HG03354 (cell line): ENCODE data around the gene SHKBP1.
"Not testable (repeated sequence)": the region's sequence is repeated elsewhere in the genome, so short reads cannot be mapped to it uniquely, and the experiment has no call there.

ENCODE experiments used
- ATAC-seq: cut with Tn5 transposase; IDR thresholded peaks from one replicate; pipeline ENCODE4 v1.9.1; 2021; ENCODE audit warnings: mild to moderate bottlenecking; ENCODE audit not compliant: unreplicated experiment, poor library complexity, severe bottlenecking

The SHKBP1 gene

GRCh38 chr19:40611096-40611495 is 34.4 kb downstream of the SHKBP1 start:
- no peak for ATAC-seq

DNA sequence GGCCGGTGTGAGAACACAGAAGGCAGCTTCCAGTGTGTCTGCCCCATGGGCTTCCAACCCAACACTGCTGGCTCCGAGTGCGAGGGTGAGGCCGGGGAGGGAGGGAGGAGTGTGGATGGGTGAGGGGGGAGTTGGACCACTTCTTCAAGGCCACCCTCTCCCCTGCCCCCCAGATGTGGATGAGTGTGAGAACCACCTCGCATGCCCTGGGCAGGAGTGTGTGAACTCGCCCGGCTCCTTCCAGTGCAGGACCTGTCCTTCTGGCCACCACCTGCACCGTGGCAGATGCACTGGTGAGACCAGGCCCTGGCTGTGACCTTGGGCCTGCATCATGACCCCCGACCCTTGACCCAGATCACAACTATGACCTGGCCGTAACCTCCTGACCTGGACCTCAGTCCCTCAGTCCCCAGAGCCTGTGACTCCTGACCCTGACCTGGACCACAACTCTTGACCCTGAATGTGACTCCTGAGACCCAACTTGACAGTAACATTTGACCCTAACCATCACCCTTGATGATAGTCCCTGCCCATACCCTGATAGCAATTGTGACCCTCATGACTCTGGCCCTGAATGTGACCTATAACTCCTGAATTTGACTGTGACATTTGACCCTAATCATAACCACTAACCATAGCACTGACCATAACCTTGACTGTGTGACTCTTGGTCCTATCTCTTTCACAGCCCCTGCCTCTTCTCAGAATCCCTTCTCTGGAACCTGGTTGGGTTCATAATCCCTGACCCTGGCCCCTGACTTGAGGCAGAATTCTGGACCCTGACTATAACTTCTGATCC is 35.4 kb downstream of the SHKBP1 start:
- ATAC-seq, result no peak

- ATAC-seq, result no peak
Observed at GRCh38 chr19:40612831-40613689, 36.4 kb downstream of the SHKBP1 start.

DNA sequence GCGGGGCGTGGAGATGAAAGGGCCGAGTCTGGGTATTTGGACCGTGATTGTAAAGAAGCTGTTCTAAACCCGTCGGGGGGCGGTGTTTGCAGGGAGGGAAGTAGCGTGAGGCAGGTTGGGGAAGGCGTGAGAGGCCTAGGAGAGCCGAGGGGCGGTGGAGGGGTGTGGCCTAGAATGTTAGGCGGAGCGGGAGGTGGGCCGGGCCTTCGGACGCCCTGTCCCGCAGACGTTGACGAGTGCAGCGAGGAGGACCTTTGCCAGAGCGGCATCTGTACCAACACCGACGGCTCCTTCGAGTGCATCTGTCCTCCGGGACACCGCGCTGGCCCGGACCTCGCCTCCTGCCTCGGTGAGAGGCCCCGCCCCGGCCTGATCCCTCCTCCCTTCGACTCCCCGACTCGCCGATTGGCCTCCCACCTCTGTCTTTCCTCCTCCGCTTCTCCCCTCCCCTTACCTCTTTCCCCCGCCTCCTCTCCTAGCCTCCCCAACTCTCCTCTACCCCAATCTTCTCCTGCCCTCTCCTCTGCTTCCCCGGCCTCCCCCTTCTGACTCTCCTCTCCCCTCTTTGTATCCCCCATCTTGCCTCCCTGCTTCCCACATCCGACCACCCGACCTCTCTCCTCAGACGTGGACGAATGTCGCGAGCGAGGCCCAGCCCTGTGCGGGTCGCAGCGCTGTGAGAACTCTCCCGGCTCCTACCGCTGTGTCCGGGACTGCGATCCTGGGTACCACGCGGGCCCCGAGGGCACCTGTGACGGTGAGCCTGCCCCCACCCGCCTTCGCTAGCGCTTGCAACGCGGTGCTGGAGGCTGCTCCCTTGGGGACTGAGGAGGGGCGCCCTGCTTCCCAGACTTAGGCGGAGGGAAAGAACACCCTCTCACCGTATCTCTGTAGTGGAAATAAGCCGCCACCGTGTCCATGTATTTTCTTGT is 37.3 kb downstream of the SHKBP1 start:
- ATAC-seq, result peak; percentile 51

DNA sequence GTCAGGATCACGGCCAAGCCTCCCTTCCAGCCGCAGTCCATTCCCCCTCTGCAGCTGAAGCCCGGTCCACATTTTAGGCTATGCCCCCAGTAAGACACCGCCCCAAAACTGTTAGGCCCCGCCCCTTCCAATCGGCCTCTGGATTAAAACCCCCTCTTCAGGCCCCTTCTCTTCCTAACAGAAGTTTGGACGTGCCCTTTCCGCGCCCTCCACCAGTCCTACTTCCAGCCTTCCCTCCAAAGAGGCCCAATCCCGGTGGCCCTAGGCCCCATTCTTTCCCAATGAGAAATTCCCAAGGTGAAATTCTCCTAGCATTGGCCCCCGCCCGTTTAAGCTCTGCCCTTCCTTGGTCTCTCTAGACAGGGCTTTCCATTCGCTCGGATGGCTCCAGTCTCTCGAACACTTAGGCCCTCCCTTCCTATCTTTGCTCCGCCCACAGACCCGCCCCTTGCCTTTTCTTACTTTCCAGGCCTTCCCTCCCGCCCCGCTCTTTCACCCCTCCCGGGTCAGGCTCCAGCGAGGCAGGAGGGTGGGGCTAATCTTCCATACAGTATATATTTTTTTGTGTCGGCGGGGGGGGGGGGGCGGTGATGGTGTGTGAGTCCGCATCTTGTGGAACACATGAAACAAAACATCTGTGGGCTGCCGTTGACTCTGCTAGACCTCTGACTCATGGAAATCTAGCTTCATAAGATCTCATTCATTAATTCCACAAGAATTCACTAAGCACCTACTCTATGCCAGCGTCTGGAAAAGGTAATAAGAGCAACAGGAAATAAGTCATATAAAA is 38.1 kb downstream of the SHKBP1 start:
- ATAC-seq, result no peak

DNA sequence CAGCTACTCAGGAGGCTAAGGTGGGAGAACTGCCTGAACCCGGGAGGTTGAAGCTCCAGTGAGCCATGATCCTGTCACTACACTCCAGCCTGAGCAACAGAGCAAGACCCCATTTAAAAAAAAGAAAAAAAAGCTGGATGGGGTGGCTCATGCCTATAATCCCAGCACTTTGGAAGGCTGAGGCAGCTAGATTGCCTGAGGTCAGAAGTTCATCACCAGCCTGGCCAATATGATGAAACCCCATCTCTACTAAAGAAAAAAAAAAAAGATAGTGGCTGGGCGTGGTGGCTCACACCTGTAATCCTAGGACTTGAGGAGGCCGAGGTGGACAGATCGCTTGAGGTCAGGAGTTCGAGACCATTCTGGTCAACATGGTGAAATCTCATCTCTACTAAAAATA is 39.5 kb downstream of the SHKBP1 start:
- no peak for ATAC-seq

GRCh38 chr19:40616941-40617340 is 40.3 kb downstream of the SHKBP1 start:
- no peak for ATAC-seq

- no peak for ATAC-seq
Observed at GRCh38 chr19:40617961-40618360, 41.3 kb downstream of the SHKBP1 start.

GRCh38 chr19:40619333-40620160 is 42.9 kb downstream of the SHKBP1 start:
- ATAC-seq, result no peak

DNA sequence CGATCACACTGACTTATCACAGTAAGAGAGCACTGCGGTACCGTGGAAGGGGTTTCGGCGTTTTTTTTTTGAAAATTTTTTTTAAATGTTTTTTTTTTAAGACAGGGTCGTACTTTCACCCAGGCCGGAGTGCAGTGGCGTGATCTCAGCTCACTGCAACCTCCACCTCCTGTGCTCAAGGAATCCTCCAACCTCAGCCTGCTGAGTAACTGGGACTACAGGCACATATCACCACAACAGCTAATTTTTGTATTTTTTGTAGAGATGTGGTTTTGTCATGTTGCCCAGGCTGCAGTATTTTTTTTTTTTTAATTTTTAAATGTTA is 43.5 kb downstream of the SHKBP1 start:
- no peak for ATAC-seq

DNA sequence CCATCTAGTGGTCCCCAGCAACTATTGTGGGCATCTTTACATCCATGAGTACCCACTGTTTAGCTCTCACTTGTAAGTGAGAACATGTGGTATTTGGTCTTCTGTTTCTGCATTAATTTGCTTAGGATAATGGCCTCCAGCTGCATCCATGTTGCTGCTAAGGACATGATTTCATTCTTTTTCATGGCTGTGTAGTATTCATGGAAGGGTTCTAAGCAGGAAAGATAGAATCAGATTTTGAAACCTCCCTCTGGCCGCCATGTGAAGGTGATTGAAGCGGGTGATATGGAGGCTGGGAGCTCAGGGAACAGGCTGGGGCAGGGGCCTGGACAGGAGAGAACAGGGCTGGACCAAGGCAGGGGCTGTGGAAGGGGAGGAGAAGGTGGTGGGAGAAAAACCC is 44.6 kb downstream of the SHKBP1 start:
- ATAC-seq, result no peak

- ATAC-seq, result no peak
Observed at GRCh38 chr19:40621966-40622772, 45.5 kb downstream of the SHKBP1 start.

- no peak for ATAC-seq
Observed at GRCh38 chr19:40622773-40623075, 46.1 kb downstream of the SHKBP1 start.

GRCh38 chr19:40623403-40624251 is 47.0 kb downstream of the SHKBP1 start:
- ATAC-seq, result no peak

GRCh38 chr19:40624369-40625153 is 47.9 kb downstream of the SHKBP1 start:
- not testable (repeated sequence) for ATAC-seq

- no peak for ATAC-seq
Observed at GRCh38 chr19:40625406-40626120, 48.9 kb downstream of the SHKBP1 start.
